KBM-7 (cell line): ENCODE measurements around the gene RASGRP2.
A peak's percentile ranks its signal among the peaks of the same experiment; 100 is the strongest.

Experiments used
- DNase-seq: peaks from one replicate; pipeline ENCODE4 v3.0.0-alpha.2; 2015
- in situ Hi-C: fragments of 300-500 bp; cut with MboI; formaldehyde crosslinking; loops from 2 replicates; pipeline ENCODE4 v1.14.3; 2020; ENCODE audit warnings: low sequenced_read_pairs, low pct_unique_long_range_greater_than_20kb, mixed read lengths

The RASGRP2 gene

GRCh38 chr11:64759131-64759721 lies 15.3 kb upstream of the RASGRP2 start:
- DNase-seq = no peak
- in situ Hi-C loops = no loop called here

DNA sequence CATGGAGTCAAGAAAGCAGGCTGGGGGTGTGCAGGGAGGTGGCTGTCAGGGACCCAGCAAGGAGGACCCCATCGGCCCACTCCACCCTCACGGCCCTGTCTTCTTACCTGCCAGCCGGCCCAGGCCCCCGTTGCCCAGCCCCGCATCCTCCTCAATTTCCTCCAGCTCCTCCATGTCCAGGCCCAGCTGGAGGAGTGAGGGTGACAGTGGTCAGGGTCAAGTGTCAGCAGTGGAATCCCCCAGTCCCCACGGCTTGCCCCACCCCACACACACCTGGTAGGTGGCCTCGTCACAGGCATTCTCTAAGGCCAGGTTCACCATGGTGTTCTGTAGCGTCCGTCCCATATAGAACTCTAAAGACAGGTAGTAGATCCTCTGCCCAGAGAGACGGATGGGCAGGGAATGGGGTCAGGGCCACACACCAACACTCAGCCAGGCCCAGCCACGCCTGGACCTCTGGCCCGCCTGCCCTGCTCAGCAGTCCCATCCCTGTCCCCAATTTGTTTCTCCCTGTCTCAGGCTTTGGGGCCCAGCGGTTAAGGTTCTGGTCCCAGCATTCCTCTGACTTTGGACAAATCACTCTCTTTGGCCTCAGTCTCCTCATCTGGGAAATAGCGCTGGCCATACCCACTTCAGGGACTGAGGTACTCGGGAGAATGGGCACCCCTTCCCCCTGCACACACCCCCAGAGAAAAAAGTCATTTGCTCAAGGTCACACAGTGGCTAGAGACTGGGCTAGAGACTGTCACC lies 14.6 kb upstream of the RASGRP2 start:
- no peak for DNase-seq
- in situ Hi-C loops = no loop called here

- in situ Hi-C loops = no loop called here
Measured at GRCh38 chr11:64757549-64758329, 13.8 kb upstream of the RASGRP2 start.

GRCh38 chr11:64755681-64756361 lies 11.9 kb upstream of the RASGRP2 start:
- no peak for DNase-seq
- in situ Hi-C loops = no loop called here

More at GRCh38 chr11:64757549-64758329, 13.8 kb upstream of the RASGRP2 start:
- no peak for DNase-seq

GRCh38 chr11:64754919-64755662 lies 11.1 kb upstream of the RASGRP2 start:
- in situ Hi-C loops = no loop called here
- DNase-seq = no peak

- no peak for DNase-seq
- in situ Hi-C loops = no loop called here
Measured at GRCh38 chr11:64754124-64754918, 10.4 kb upstream of the RASGRP2 start.

DNA sequence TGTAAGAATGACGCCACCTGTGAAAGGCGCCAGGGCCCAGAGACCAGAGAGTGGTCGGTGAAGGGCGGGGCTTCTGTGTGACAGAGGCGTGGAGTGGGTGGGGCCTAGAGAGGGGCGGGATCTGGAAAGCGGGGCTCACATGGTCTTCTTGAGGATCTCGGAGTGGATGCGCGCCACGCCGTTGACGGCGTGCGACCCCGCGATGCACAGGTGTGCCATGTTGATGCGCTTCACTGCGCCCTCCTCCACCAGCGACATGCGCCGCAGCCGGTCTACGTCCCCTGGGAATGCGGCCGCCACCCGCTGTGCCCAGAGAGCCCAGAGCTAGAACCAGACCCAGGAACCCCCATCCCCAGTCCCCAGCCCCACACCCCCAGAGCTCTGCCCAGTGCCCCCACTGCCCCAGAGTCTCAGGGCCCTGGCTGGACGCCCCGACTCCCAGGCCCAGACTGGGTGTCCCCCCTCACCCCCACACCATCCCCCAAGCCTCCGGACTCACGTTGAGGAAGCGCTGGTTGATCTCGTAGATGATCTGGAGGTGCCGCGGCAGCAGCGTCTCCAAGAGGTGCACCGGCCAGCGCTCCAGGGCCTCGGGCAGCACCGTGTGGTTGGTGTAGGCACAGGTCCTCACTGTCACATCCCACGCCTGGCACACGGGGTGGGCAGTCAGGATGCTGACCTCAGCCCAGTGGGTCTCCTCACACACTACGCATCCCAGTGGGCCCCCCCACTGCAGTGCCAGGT lies 9.6 kb upstream of the RASGRP2 start:
- in situ Hi-C loops = no loop called here
- DNase-seq = no peak

GRCh38 chr11:64753019-64753379 lies 9.1 kb upstream of the RASGRP2 start:
- no peak for DNase-seq
- in situ Hi-C loops = no loop called here

DNA sequence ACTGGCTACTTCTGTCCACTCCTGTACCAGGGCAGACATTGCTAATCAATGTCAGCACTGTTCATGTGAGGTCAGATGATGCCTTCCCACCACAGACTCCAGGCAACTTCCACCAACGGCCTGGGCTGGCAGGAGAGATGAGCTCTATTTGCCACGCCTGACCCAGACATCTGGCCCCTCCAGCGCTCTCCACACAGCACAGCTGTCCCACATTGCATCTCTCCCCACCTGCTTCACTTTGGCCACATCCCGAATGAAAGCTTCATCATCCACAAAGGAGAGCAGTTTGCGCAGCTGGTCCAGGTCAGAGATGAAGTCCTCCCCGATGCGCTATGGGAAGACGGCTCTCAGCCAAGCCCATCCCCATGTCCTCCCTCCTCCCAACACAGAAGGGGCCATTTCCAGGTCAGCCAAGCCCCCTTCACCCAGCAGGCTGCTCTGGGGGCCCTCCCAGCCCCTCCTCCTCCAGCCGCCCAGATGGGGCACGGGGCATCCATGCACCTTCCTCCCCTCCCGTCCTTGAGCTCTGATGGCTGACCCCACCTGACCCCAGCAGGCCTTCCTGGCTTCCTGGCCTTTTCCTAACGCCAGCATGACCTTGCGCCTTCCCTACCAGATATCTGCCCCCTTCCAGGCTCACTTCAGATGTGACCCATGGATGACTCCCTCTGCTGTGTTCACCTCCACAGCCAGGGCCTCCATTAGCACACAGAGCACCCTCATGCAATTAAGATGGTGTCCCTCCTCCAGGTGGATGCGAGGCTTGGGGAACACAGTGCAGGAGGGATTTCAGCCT lies 8.4 kb upstream of the RASGRP2 start:
- in situ Hi-C loops = no loop called here
- no peak for DNase-seq

GRCh38 chr11:64751580-64751979 lies 7.6 kb upstream of the RASGRP2 start:
- no peak for DNase-seq
- in situ Hi-C loops = no loop called here

- in situ Hi-C loops = no loop called here
- no peak for DNase-seq
Measured at GRCh38 chr11:64751136-64751535, 7.2 kb upstream of the RASGRP2 start.

- no peak for DNase-seq
- in situ Hi-C loops = no loop called here
Measured at GRCh38 chr11:64750361-64751054, 6.6 kb upstream of the RASGRP2 start.

GRCh38 chr11:64747961-64748665 lies 4.2 kb upstream of the RASGRP2 start:
- no peak for DNase-seq
- in situ Hi-C loops = no loop called here

- in situ Hi-C loops = no loop called here
Measured at GRCh38 chr11:64746486-64746885, 2.5 kb upstream of the RASGRP2 start.

GRCh38 chr11:64745521-64746328 lies 1.8 kb upstream of the RASGRP2 start:
- DNase-seq = peak; percentile 83

More at GRCh38 chr11:64746486-64746885, 2.5 kb upstream of the RASGRP2 start:
- no peak for DNase-seq

More at GRCh38 chr11:64745521-64746328, 1.8 kb upstream of the RASGRP2 start:
- in situ Hi-C loops = no loop called here
